ENCODE data around the gene TXNL4B.

TXNL4B gene

GRCh38 chr16:72093448-72094265 is at the start of gene TXNL4B, which contains the start of gene DHX38:
Gene TXNL4B, minus strand, starts transcription at chr16:72093620. Its CDS starts 2,871 bp downstream, at chr16:72090749.
Gene DHX38, plus strand, starts transcription at chr16:72093847. Its CDS starts 2,311 bp downstream, at chr16:72096158.
- TF ChIP-seq POLR2A (IDR thresholded peaks at IDR 0.05; ENCODE audit: low read length): peak; percentile 92
- TF ChIP-seq GATA1 (IDR thresholded peaks at IDR 0.05; ENCODE audit: low read depth, low read length): no peak
- DNase-seq: peak; percentile 98

- DNase-seq: no peak
Observed at GRCh38 chr16:72142476-72142875, 49.1 kb upstream of the TXNL4B start.

DNA sequence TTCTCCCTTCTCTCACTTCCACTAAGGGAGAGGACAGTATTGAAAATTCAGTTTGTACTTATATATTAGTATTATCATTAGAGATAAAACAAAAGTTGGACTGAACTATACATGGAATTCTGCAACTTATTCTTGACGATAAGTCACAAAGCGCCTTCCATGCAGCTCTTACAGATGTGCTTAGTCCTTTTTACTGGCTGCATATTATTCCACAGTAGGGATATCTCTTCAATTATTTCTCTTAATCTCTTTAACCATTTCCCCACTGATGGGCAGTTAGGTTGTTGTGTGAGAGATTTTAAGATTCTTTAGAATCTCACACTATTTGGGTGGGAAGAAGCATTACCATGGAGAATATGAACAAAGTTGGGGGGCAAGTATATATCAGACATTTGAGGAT is 46.5 kb upstream of the TXNL4B start:
- no peak for DNase-seq
- TF ChIP-seq POLR2A (IDR thresholded peaks at IDR 0.05; ENCODE audit: low read length) (no peak), GATA1 (IDR thresholded peaks at IDR 0.05; ENCODE audit: low read depth, low read length) (no peak)

More at GRCh38 chr16:72142476-72142875, 49.1 kb upstream of the TXNL4B start:
- no peak for TF ChIP-seq GATA1 (IDR thresholded peaks at IDR 0.05; ENCODE audit: low read depth, low read length)
- no peak for TF ChIP-seq POLR2A (IDR thresholded peaks at IDR 0.05; ENCODE audit: low read length)

GRCh38 chr16:72138064-72138572 is 44.7 kb upstream of the TXNL4B start:
- DNase-seq: no peak

GRCh38 chr16:72137380-72138063 is 44.1 kb upstream of the TXNL4B start:
- no peak for DNase-seq
- TF ChIP-seq GATA1 (IDR thresholded peaks at IDR 0.05; ENCODE audit: low read depth, low read length) (no peak), POLR2A (IDR thresholded peaks at IDR 0.05; ENCODE audit: low read length) (no peak)

More at GRCh38 chr16:72138064-72138572, 44.7 kb upstream of the TXNL4B start:
- TF ChIP-seq GATA1 (IDR thresholded peaks at IDR 0.05; ENCODE audit: low read depth, low read length) (no peak), POLR2A (IDR thresholded peaks at IDR 0.05; ENCODE audit: low read length) (no peak)

GRCh38 chr16:72134507-72134906 is 41.1 kb upstream of the TXNL4B start:
- TF ChIP-seq GATA1 (IDR thresholded peaks at IDR 0.05; ENCODE audit: low read depth, low read length) (no peak), POLR2A (IDR thresholded peaks at IDR 0.05; ENCODE audit: low read length) (no peak)
- DNase-seq: no peak

- no peak for DNase-seq
- TF ChIP-seq POLR2A (IDR thresholded peaks at IDR 0.05; ENCODE audit: low read length) (no peak), GATA1 (IDR thresholded peaks at IDR 0.05; ENCODE audit: low read depth, low read length) (no peak)
Observed at GRCh38 chr16:72132726-72133125, 39.3 kb upstream of the TXNL4B start.

- DNase-seq: no peak
- TF ChIP-seq GATA1 (IDR thresholded peaks at IDR 0.05; ENCODE audit: low read depth, low read length): no peak
- no peak for TF ChIP-seq POLR2A (IDR thresholded peaks at IDR 0.05; ENCODE audit: low read length)
Observed at GRCh38 chr16:72131036-72131435, 37.6 kb upstream of the TXNL4B start.

- TF ChIP-seq POLR2A (IDR thresholded peaks at IDR 0.05; ENCODE audit: low read length) (no peak), GATA1 (IDR thresholded peaks at IDR 0.05; ENCODE audit: low read depth, low read length) (no peak)
- DNase-seq: no peak
Observed at GRCh38 chr16:72129976-72130656, 36.7 kb upstream of the TXNL4B start.

DNA sequence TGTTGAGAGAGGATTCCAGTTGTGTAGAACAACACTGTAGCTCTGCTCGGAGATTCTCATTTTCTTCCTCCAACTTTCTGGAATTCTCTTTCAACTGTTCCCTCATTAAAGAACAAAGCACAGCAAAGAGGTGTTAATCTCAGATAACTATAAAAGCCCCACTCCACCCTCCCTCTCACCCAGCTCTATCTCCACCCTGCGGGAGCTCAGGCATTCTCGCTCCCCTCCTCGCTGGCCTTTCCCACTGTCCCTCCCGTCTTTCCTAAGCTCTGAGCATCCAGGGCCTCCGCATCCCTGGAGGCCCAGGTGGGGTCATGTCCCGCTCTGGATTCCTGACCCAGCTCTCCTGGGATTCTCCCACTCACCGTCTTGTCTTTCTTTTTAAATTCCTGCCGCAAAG is 35.3 kb upstream of the TXNL4B start:
- TF ChIP-seq GATA1 (IDR thresholded peaks at IDR 0.05; ENCODE audit: low read depth, low read length) (no peak), POLR2A (IDR thresholded peaks at IDR 0.05; ENCODE audit: low read length) (no peak)
- DNase-seq: no peak

DNA sequence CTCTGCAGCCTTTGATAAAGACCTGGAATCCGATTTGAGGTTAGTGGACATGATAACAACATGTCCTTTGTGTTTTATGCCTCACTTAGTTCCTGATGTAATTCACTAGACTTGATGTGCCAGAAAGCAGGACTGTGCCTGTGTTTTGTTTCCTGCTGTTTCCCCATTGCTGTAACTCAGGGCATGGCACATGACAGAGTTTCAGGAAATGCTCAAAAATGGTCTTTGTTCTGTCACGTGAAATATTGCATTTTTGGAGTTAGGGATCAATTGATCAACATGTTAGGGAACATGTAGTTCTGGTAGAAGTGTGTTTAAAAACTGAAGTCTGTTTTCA is 33.0 kb upstream of the TXNL4B start:
- TF ChIP-seq GATA1 (IDR thresholded peaks at IDR 0.05; ENCODE audit: low read depth, low read length): no peak
- TF ChIP-seq POLR2A (IDR thresholded peaks at IDR 0.05; ENCODE audit: low read length): no peak
- no peak for DNase-seq

DNA sequence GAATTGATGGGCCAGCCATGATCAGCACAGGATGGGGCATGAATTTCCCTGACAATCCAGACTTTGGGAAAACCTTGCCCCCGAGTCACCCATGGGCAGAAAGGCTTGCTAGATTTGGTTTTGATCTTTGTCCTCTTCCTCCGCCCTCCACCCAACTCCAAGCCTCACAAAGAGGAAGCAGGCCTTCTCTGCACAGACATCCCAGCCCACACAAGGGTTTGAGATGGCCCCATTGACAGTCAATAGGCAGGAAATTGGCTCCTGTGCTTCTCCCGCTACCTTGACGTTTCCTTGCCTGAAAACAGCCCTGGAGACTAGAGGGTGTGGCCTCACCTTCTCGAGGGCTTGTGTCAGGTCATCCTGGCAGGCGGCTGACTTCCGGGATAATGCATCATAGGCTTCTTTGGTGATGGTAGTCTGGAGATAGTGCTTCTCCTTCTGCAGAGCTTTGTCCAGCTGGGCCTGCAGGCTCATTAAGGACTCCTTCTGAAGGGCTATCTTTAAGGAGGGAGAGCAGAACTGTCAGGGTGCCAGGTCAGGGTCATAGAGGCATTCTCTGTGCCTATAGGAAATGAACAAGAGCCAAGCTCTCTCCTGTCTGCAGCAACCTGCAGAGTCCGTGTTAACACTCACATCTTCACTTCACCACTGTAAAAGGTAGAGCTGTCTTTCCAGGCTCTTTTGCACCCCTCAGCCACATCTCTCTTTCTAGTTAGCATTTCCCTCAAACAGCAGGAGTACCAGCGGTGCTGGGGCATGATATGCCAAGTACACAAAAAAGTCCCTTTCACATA is 32.4 kb upstream of the TXNL4B start:
- no peak for DNase-seq
- TF ChIP-seq GATA1 (IDR thresholded peaks at IDR 0.05; ENCODE audit: low read depth, low read length): no peak
- no peak for TF ChIP-seq POLR2A (IDR thresholded peaks at IDR 0.05; ENCODE audit: low read length)
